Endodermal cell (in vitro differentiated cells): ENCODE results near the gene IDS. TPM values are rescaled to one million over a fixed set of nuclear protein-coding genes. Genes with fewer than 3 reads are reported as not detected.
"Not testable (repeated sequence)": the region's sequence is repeated elsewhere in the genome, so short reads cannot be mapped to it uniquely, and the experiment has no call there.

Source experiments
- DNase-seq: peaks from one replicate; pipeline ENCODE4 v3.0.0-alpha.2; 2017
- H3K27ac ChIP-seq: 2 replicates; pipeline ENCODE4 v1.5.1; 2013; ENCODE audit warnings: mild to moderate bottlenecking, low read depth, low read length, moderate library complexity
- H3K27me3 ChIP-seq: 2 replicates; pipeline ENCODE4 v1.6.1; 2013; ENCODE audit warnings: mild to moderate bottlenecking, low read length, moderate library complexity; ENCODE audit not compliant: insufficient read depth, control insufficient read depth, poor library complexity, severe bottlenecking
- H3K36me3 ChIP-seq: 2 replicates; pipeline ENCODE4 v1.7.0; 2013; ENCODE audit warnings: mild to moderate bottlenecking, low read length, moderate library complexity; ENCODE audit not compliant: control insufficient read depth, insufficient read depth
- H3K4me1 ChIP-seq: one replicate; pipeline ENCODE4 v1.7.0; 2013; ENCODE audit warnings: low read length; ENCODE audit not compliant: control insufficient read depth, insufficient read depth
- H3K4me3 ChIP-seq: 2 replicates; pipeline ENCODE4 v1.5.1; 2013; ENCODE audit warnings: mild to moderate bottlenecking, low read length, moderate library complexity
- H3K9ac ChIP-seq: 2 replicates; pipeline ENCODE4 v1.6.1; 2013; ENCODE audit warnings: mild to moderate bottlenecking, low read length, moderate library complexity; ENCODE audit not compliant: poor library complexity, severe bottlenecking; ENCODE audit errors: extremely low read depth
- H3K9me3 ChIP-seq: 2 replicates; pipeline ENCODE4 v1.6.1; 2013; ENCODE audit warnings: mild to moderate bottlenecking, low read length, moderate library complexity; ENCODE audit not compliant: control insufficient read depth
- H3K27ac Mint-ChIP-seq: 2 replicates; pipeline ENCODE4 v1.8.0; 2020; ENCODE audit warnings: mixed read lengths
- H3K27me3 Mint-ChIP-seq: 2 replicates; pipeline ENCODE4 v1.8.0; 2021; ENCODE audit warnings: mild to moderate bottlenecking, mixed read lengths; ENCODE audit not compliant: insufficient read depth
- H3K36me3 Mint-ChIP-seq: 2 replicates; pipeline ENCODE4 v1.8.0; 2020; ENCODE audit warnings: low read depth, mixed read lengths
- H3K4me1 Mint-ChIP-seq: 2 replicates; pipeline ENCODE4 v1.8.0; 2020; ENCODE audit warnings: mixed read lengths
- H3K4me3 Mint-ChIP-seq: 2 replicates; pipeline ENCODE4 v1.8.0; 2020; ENCODE audit warnings: mild to moderate bottlenecking, moderate library complexity, mixed read lengths
- H3K9me3 Mint-ChIP-seq: 2 replicates; pipeline ENCODE4 v1.8.0; 2020; ENCODE audit warnings: mild to moderate bottlenecking, mixed read lengths
- WGBS, 2 experiments: methylation state at CpG; one replicate each; pipeline versions ENCODE4 v1.1.5 to v1.1.7; 2013; ENCODE audit warnings: missing lambda C conversion rate in 2 of 2, mixed read lengths in 1 of 2; ENCODE audit not compliant: insufficient coverage in 1 of 2, insufficient read length in 1 of 2; 5-methylcytosine and 5-hydroxymethylcytosine counted together
- total RNA-seq, 2 donors: library from RNA; stranded (reverse); fragmentation: NEBNext Ultra II Directional in 1 of 2; extraction: Animal tissue kit (Norgen Biotek cat#: 25700) in 1 of 2; gene quantifications; 2 replicates in 1 of 2; 3 replicates in 1 of 2; pipeline ENCODE4 v1.2.1, GENCODE V29; 2021
- TF ChIP-seq, protein P1 (sequence below): fragments of 200-600 bp; sonication (generic); conservative IDR thresholded peaks from 2 replicates; pipeline ENCODE4 v1.5.0; 2021; ENCODE audit warnings: antibody characterized with exemption, mild to moderate bottlenecking

IDS gene
- total RNA-seq, 2 donors from 2014 or later: 28.2 to 43.9 TPM

DNA sequence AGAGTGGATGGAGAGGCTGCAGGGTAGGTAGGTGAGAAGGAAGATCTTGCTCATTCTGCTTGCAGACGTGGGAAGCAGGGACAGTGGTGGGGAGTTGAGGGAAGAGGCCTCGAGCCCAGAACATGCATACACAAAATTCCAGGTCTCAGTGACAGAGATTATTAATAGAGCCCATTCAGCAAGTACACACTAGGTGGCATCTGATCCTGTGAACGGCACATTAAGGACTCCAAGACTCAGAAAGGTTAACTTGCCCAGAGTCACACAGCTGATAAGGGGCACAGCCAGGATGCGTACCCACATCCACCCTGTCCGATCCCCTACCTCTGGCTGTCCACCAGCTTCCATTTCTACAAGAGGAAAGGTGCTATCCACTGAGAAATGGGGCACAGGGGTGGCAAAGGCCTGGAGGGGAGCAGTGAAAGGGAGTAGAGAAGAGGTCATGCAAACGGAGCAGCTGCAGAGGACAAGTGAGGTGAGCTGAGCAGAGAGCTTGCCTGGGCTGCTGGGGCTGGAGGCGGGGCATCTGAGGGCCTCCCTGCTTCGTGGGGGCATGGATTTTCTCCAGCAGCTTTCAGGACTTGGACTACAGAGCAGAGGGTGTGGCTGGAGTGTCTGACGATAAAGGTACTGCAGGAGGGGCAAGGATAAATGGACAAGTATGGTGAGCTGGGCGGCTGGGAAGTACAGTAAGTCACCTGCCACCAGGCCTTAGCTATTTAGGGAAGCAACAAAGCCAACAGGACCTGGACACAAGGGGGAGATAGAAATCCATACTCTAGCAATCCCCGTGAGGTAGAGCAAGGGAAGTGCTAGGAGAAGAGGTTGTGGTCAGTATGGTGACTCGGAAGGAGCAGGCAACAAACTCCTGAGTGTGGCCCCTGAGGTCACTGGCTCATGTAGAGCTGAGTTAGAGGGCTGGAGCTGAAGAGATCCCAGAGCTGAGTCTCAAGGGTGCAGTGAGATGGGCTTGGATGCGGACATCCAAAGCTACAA lies 11.2 kb downstream of the IDS start:
- Histone ChIP-seq H3K4me1 (no peaks in the 10 kb centered on the region), H3K9me3 (peaks cover 12% of the 10 kb centered on the region), H3K4me3 (no peak overlapping the region), H3K9ac (no peak overlapping the region), H3K27ac (no peak overlapping the region), H3K27me3 (no peaks in the 10 kb centered on the region), H3K36me3 (peaks cover 79% of the 10 kb centered on the region)
- Mint-ChIP-seq H3K36me3 (peaks cover 39% of the 10 kb centered on the region), H3K9me3 (peaks cover 39% of the 10 kb centered on the region), H3K4me1 (no peaks in the 10 kb centered on the region), H3K4me3 (no peak overlapping the region), H3K27me3 (no peaks in the 10 kb centered on the region), H3K27ac (no peak overlapping the region)
- TF ChIP-seq, protein P1, sequence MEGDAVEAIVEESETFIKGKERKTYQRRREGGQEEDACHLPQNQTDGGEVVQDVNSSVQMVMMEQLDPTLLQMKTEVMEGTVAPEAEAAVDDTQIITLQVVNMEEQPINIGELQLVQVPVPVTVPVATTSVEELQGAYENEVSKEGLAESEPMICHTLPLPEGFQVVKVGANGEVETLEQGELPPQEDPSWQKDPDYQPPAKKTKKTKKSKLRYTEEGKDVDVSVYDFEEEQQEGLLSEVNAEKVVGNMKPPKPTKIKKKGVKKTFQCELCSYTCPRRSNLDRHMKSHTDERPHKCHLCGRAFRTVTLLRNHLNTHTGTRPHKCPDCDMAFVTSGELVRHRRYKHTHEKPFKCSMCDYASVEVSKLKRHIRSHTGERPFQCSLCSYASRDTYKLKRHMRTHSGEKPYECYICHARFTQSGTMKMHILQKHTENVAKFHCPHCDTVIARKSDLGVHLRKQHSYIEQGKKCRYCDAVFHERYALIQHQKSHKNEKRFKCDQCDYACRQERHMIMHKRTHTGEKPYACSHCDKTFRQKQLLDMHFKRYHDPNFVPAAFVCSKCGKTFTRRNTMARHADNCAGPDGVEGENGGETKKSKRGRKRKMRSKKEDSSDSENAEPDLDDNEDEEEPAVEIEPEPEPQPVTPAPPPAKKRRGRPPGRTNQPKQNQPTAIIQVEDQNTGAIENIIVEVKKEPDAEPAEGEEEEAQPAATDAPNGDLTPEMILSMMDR: peak; percentile 49
- 94 to 100% methylated on average over 2 to 12 of the region's 13 CpGs for WGBS, 2 experiments
- peak; percentile 24 for DNase-seq

DNA sequence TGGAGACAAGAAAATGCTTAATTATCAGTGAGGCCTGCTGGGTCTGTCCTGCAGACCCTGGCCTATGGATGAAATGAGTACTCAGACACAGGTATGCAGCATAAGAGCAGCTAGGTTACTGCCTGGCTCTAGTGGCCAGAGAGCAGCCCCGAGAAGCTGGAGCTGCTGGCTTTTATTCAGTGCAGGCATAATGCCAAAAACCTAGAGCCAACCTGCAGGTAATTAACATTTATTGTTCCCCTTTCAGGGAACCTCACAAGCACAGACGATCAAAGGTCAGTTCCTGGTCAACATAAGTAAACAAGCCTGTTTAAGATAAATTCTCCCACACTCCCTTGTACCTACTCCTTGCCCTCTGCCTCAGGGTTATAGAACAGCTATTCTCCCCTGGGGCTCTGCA lies 13.3 kb downstream of the IDS start:
- Mint-ChIP-seq H3K9me3 (peaks cover 33% of the 10 kb centered on the region), H3K36me3 (peaks cover 36% of the 10 kb centered on the region), H3K27me3 (no peaks in the 10 kb centered on the region), H3K4me3 (no peak overlapping the region), H3K4me1 (no peaks in the 10 kb centered on the region), H3K27ac (no peak overlapping the region)
- Histone ChIP-seq H3K4me1 (no peaks in the 10 kb centered on the region), H3K36me3 (peaks cover 68% of the 10 kb centered on the region), H3K27me3 (no peaks in the 10 kb centered on the region), H3K4me3 (no peak overlapping the region), H3K9me3 (peaks cover 12% of the 10 kb centered on the region), H3K9ac (no peak overlapping the region), H3K27ac (no peak overlapping the region)
- WGBS, 2 experiments: 90 to 100% methylated on average over 1 to 2 of the region's 2 CpGs
- no peak for DNase-seq
- TF ChIP-seq, protein P1: no peak

DNA sequence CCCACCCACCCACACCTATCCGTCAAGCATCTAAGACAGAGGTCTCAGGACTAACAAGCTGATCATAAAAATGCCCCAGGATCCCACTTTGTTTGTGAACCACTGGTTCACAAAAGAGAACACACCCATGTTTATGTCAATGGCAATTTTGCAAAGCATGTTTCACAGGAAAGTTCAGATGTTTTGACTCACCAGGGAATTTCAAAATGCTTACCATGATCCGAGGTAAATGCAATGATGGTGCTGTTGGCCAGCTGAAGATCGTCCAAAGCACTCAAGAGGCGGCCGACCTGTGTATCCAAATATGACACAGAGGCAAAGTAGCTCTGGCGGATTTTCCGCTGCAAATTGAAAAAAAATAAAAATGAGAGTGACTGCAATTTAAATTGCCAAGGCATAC lies 15.0 kb downstream of the IDS start:
- H3K4me1 Mint-ChIP-seq: no peaks in the 10 kb centered on the region
- Histone ChIP-seq H3K27ac (no peak overlapping the region), H3K4me3 (no peak overlapping the region), H3K9me3 (peaks cover 12% of the 10 kb centered on the region), H3K36me3 (peaks cover 57% of the 10 kb centered on the region), H3K4me1 (no peaks in the 10 kb centered on the region), H3K9ac (no peak overlapping the region), H3K27me3 (no peaks in the 10 kb centered on the region)
- DNase-seq: no peak
- H3K4me3 Mint-ChIP-seq: no peak overlapping the region
- 96% methylated on average over 5 to 7 of the region's 7 CpGs for WGBS, 2 experiments
- H3K36me3 Mint-ChIP-seq: peaks cover 40% of the 10 kb centered on the region
- no peak overlapping the region for H3K27ac Mint-ChIP-seq
- TF ChIP-seq, protein P1: no peak
- H3K27me3 Mint-ChIP-seq: no peaks in the 10 kb centered on the region
- peaks cover 40% of the 10 kb centered on the region for H3K9me3 Mint-ChIP-seq

DNA sequence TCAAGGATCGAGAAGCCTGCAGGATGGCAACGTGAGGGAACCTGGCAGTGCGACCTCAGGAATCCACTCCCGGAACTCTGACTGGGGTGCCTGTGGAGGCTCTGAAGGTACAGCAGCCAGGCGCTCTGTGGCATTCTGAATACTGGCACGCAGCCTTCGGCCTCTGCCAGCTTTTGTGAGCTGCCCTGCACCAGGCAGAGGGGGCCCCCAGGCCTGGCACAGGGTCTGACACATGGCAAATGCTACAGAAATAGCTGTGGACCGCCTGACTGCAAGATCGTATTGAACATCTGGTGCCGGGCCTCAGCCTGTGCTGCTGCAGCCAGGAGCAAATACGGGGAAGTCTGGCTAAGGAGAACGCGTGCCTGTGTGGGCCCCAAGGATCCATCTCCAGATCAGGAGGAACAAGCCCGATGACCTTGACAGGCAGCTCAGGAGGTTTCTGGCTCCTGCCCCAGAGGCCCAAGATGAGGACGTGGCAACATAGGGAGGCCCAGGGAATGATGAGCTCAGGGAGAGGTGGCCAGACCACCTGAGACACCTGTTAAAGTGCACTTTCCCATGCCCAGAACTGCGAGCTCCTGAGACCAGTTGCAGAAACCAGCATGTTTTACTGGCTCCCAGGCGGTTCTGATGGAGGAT lies 16.6 kb downstream of the IDS start:
- WGBS, 2 experiments: 93 to 100% methylated on average over 1 to 8 of the region's 17 CpGs

More for the DNA sequence above, 16.6 kb downstream of the IDS start:
- peak; percentile 24 for DNase-seq
- peaks cover 46% of the 10 kb centered on the region for H3K9me3 Mint-ChIP-seq
- not testable (repeated sequence) for H3K4me1 ChIP-seq, H3K9ac ChIP-seq, H3K4me1 Mint-ChIP-seq, H3K27ac Mint-ChIP-seq, H3K4me3 Mint-ChIP-seq, H3K27ac ChIP-seq, H3K27me3 Mint-ChIP-seq, H3K4me3 ChIP-seq, H3K27me3 ChIP-seq
- H3K9me3 ChIP-seq: peaks cover 12% of the 10 kb centered on the region
- H3K36me3 Mint-ChIP-seq: peaks cover 43% of the 10 kb centered on the region
- H3K36me3 ChIP-seq: peaks cover 48% of the 10 kb centered on the region
